IPS DF 6.9 (cell line): ENCODE measurements around the gene HAND2.

ENCODE experiments used
- DNase-seq: peaks from one replicate; pipeline ENCODE4 v3.0.0-alpha.2; 2013; ENCODE audit warnings: low read depth, low spot score
- H3K27ac ChIP-seq: one replicate; pipeline ENCODE4 v1.5.1; 2013; ENCODE audit warnings: low read length, control low read depth
- H3K27me3 ChIP-seq: 2 replicates; pipeline ENCODE4 v1.6.1; 2013; ENCODE audit warnings: mild to moderate bottlenecking, low read length; ENCODE audit not compliant: control insufficient read depth, insufficient read depth
- H3K36me3 ChIP-seq: 2 replicates; pipeline ENCODE4 v1.6.1; 2013; ENCODE audit warnings: low read length; ENCODE audit not compliant: control insufficient read depth, insufficient read depth
- H3K4me1 ChIP-seq: 2 replicates; pipeline ENCODE4 v1.6.1; 2013; ENCODE audit warnings: low read length; ENCODE audit not compliant: control insufficient read depth, insufficient read depth
- H3K4me3 ChIP-seq: 2 replicates; pipeline ENCODE4 v1.5.1; 2013; ENCODE audit warnings: mild to moderate bottlenecking, low read length
- H3K9me3 ChIP-seq: 2 replicates; pipeline ENCODE4 v1.6.1; 2013; ENCODE audit warnings: low read length, inconsistent platforms; ENCODE audit not compliant: control insufficient read depth, insufficient read depth
- WGBS: extraction: QIAGEN DNeasy Blood & Tissue Kit; methylation state at CpG from one replicate; pipeline ENCODE4 v1.1.7; 2013; ENCODE audit warnings: mixed read lengths, missing lambda C conversion rate; ENCODE audit not compliant: insufficient read length, insufficient coverage; 5-methylcytosine and 5-hydroxymethylcytosine counted together

The HAND2 gene

GRCh38 chr4:173519111-173520101 is 10.6 kb downstream of the HAND2 start:
- no CpG with 5 or more reads among the region's 31 CpGs for WGBS

GRCh38 chr4:173518425-173519102 is 11.5 kb downstream of the HAND2 start:
- Histone ChIP-seq H3K9me3 (no peaks in the 10 kb centered on the region), H3K27me3 (peaks cover 98% of the 10 kb centered on the region), H3K4me1 (peaks cover 6% of the 10 kb centered on the region; the same call in 1 of the 2 replicates), H3K4me3 (no peak overlapping the region), H3K27ac (no peak overlapping the region), H3K36me3 (no peaks in the 10 kb centered on the region)
- DNase-seq: no peak
- WGBS: no CpG with 5 or more reads among the region's 42 CpGs

More at GRCh38 chr4:173519111-173520101, 10.6 kb downstream of the HAND2 start:
- Histone ChIP-seq H3K27ac (no peak overlapping the region), H3K4me3 (no peak overlapping the region), H3K36me3 (no peaks in the 10 kb centered on the region), H3K9me3 (no peaks in the 10 kb centered on the region), H3K27me3 (peaks cover 98% of the 10 kb centered on the region), H3K4me1 (peaks cover 7% of the 10 kb centered on the region; the same call in 1 of the 2 replicates)
- DNase-seq: no peak

- no peak overlapping the region for H3K27ac ChIP-seq
- H3K4me3 ChIP-seq: no peak overlapping the region
- WGBS: no CpG with 5 or more reads among the region's 24 CpGs
- no peaks in the 10 kb centered on the region for H3K36me3 ChIP-seq
- no peaks in the 10 kb centered on the region for H3K9me3 ChIP-seq
- H3K4me1 ChIP-seq: 0 out of 2 replicates have a peak, but pooled peaks cover 4% of the 10 kb centered on the region
- peaks cover 98% of the 10 kb centered on the region for H3K27me3 ChIP-seq
- no peak for DNase-seq
Measured at GRCh38 chr4:173517781-173518424, 12.1 kb downstream of the HAND2 start.

GRCh38 chr4:173516621-173517524 is 13.2 kb downstream of the HAND2 start:
- Histone ChIP-seq H3K27ac (no peak overlapping the region), H3K27me3 (peaks cover 98% of the 10 kb centered on the region), H3K36me3 (no peaks in the 10 kb centered on the region), H3K4me3 (no peak overlapping the region; the same call in 1 of the 2 replicates), H3K9me3 (no peaks in the 10 kb centered on the region), H3K4me1 (0 out of 2 replicates have a peak, but pooled peaks cover 3% of the 10 kb centered on the region)
- DNase-seq: no peak
- no CpG with 5 or more reads among the region's 48 CpGs for WGBS

- no peak overlapping the region for H3K27ac ChIP-seq
- H3K36me3 ChIP-seq: no peaks in the 10 kb centered on the region
- peaks cover 97% of the 10 kb centered on the region for H3K27me3 ChIP-seq
- 0 out of 2 replicates have a peak, but pooled peaks cover 1% of the 10 kb centered on the region for H3K4me1 ChIP-seq
- no peak for DNase-seq
- H3K4me3 ChIP-seq: no peak overlapping the region
- WGBS: no CpG with 5 or more reads among the region's 4 CpGs
- H3K9me3 ChIP-seq: no peaks in the 10 kb centered on the region
Measured at GRCh38 chr4:173515458-173515857, 14.6 kb downstream of the HAND2 start.

GRCh38 chr4:173514641-173515217 is 15.3 kb downstream of the HAND2 start:
- H3K4me1 ChIP-seq: 0 out of 2 replicates have a peak, but pooled peaks cover 2% of the 10 kb centered on the region
- H3K36me3 ChIP-seq: no peaks in the 10 kb centered on the region
- no CpG with 5 or more reads among the region's 4 CpGs for WGBS
- H3K4me3 ChIP-seq: no peak overlapping the region
- no peaks in the 10 kb centered on the region for H3K9me3 ChIP-seq
- no peak overlapping the region for H3K27ac ChIP-seq
- no peak for DNase-seq
- H3K27me3 ChIP-seq: peaks cover 97% of the 10 kb centered on the region

GRCh38 chr4:173513651-173514050 is 16.4 kb downstream of the HAND2 start:
- H3K27me3 ChIP-seq: peaks cover 97% of the 10 kb centered on the region
- 0 out of 2 replicates have a peak, but pooled peaks cover 4% of the 10 kb centered on the region for H3K4me1 ChIP-seq
- no peak overlapping the region for H3K27ac ChIP-seq
- H3K36me3 ChIP-seq: no peaks in the 10 kb centered on the region
- H3K9me3 ChIP-seq: no peaks in the 10 kb centered on the region
- DNase-seq: no peak
- no peak overlapping the region for H3K4me3 ChIP-seq

GRCh38 chr4:173511787-173512361 is 18.2 kb downstream of the HAND2 start:
- Histone ChIP-seq H3K27me3 (peaks cover 97% of the 10 kb centered on the region), H3K4me3 (no peak overlapping the region), H3K27ac (no peak overlapping the region), H3K9me3 (no peaks in the 10 kb centered on the region), H3K36me3 (no peaks in the 10 kb centered on the region), H3K4me1 (peaks cover 6% of the 10 kb centered on the region; the same call in 1 of the 2 replicates)
- no CpG with 5 or more reads among the region's 3 CpGs for WGBS
- DNase-seq: no peak
